Endothelial cell of umbilical vein (primary cell): Measurements from ENCODE around the gene OR10V1. TPM values are rescaled to one million over a fixed set of nuclear protein-coding genes. Genes with fewer than 3 reads are reported as not detected.

Experiments used
- BruUV-seq: library from RNA; stranded (reverse); fragments of 400-500 nt; replicated peaks from 2 replicates; lab custom pipeline; 2021; lab: Mats Ljungman, UMichigan
- CTCF ChIA-PET: fragments of 300-600, 350-600 bp; sonication (Branson Sonifier 250); formaldehyde crosslinking; loops from one replicate; lab custom pipeline; 2021; ENCODE audit warnings: antibody characterized with exemption, inconsistent platforms; lab: Charles Lee
- POLR2A ChIA-PET: fragments of 300-600, 350-600 bp; sonication (Branson Sonifier 250); formaldehyde crosslinking; loops from one replicate; lab custom pipeline; 2021; ENCODE audit warnings: antibody characterized with exemption, inconsistent platforms; lab: Charles Lee
- DNase-seq: peaks from one replicate; pipeline ENCODE4 v3.0.0-alpha.2; 2011; ENCODE audit warnings: low read depth, low spot score
- FAIRE-seq: peaks from 2 replicates; lab custom pipeline; 2011; peaks lifted over from hg19 to GRCh38; lab: Jason Lieb, UNC
- H2AFZ ChIP-seq: 2 replicates; pipeline ENCODE4 v1.6.0; 2012; ENCODE audit warnings: low read depth, low read length, control low read depth, inconsistent platforms
- H3K27ac ChIP-seq: 2 replicates; pipeline ENCODE4 v1.5.1; 2011; ENCODE audit warnings: low read depth, mild to moderate bottlenecking, control low read depth, low read length, moderate library complexity; ENCODE audit not compliant: insufficient read depth
- H3K27me3 ChIP-seq, 2 experiments: 2 replicates each; pipeline versions ENCODE4 v1.6.0 to v1.6.1; 2011; ENCODE audit warnings: low read length in 2 of 2, mixed read lengths in 1 of 2; ENCODE audit not compliant: control insufficient read depth in 2 of 2, insufficient read depth in 2 of 2
- H3K36me3 ChIP-seq, 2 experiments: 2 replicates in 1 of 2; 3 replicates in 1 of 2; pipeline ENCODE4 v1.5.1; 2011; ENCODE audit warnings: low read length in 2 of 2, mild to moderate bottlenecking in 1 of 2, moderate library complexity in 1 of 2; ENCODE audit not compliant: control insufficient read depth in 2 of 2, insufficient read depth in 2 of 2; ENCODE audit errors: extremely low read depth in 1 of 2
- H3K4me1 ChIP-seq: 3 replicates; pipeline ENCODE4 v1.5.1; 2011; ENCODE audit warnings: mild to moderate bottlenecking, low read length; ENCODE audit not compliant: control insufficient read depth, insufficient read depth; ENCODE audit errors: extremely low read depth
- H3K4me2 ChIP-seq: 2 replicates; pipeline ENCODE4 v1.6.1; 2011; ENCODE audit warnings: low read length, control low read depth, mixed read lengths; ENCODE audit not compliant: insufficient read depth
- H3K4me3 ChIP-seq, 3 experiments: fragments of 200-600 bp in 1 of 3; sonication (generic), shearing (Covaris generic) in 1 of 3; replicated peaks in 1 of 3; 2 replicates each; pipeline ENCODE4 v1.5.1; 2011 to 2016; ENCODE audit warnings: control low read depth in 3 of 3, low read length in 3 of 3, mild to moderate bottlenecking in 2 of 3, inconsistent platforms in 1 of 3, low read depth in 1 of 3, moderate library complexity in 1 of 3; ENCODE audit not compliant: insufficient read depth in 1 of 3
- H3K79me2 ChIP-seq: 2 replicates; pipeline ENCODE4 v1.6.0; 2012; ENCODE audit warnings: low read length, inconsistent platforms; ENCODE audit not compliant: control insufficient read depth, insufficient read depth
- H3K9ac ChIP-seq: replicated peaks from 2 replicates; pipeline ENCODE3; 2011; ENCODE audit warnings: low read length, control low read depth; ENCODE audit not compliant: insufficient read depth; ENCODE audit errors: extremely low read depth
- H3K9me1 ChIP-seq: replicated peaks from 3 replicates; pipeline ENCODE4 v1.6.0; 2011; ENCODE audit warnings: mild to moderate bottlenecking, low read length; ENCODE audit not compliant: control insufficient read depth, insufficient read depth; ENCODE audit errors: extremely low read depth
- H3K9me3 ChIP-seq: replicated peaks from 2 replicates; pipeline ENCODE4 v1.5.1; 2012; ENCODE audit warnings: low read length, inconsistent platforms; ENCODE audit not compliant: control insufficient read depth, insufficient read depth
- H4K20me1 ChIP-seq: replicated peaks from 2 replicates; pipeline ENCODE3; 2011; ENCODE audit warnings: mild to moderate bottlenecking, low read length; ENCODE audit not compliant: control insufficient read depth, insufficient read depth; ENCODE audit errors: extremely low read depth
- EZH2 ChIP-seq: IDR thresholded peaks from 2 replicates; pipeline ENCODE4 v1.6.1; 2012; ENCODE audit warnings: borderline replicate concordance, low read depth, mild to moderate bottlenecking, moderate library complexity, low read length, inconsistent platforms; ENCODE audit not compliant: severe bottlenecking
- FOS ChIP-seq: IDR thresholded peaks from 2 replicates; pipeline ENCODE4 v1.6.1; 2011; ENCODE audit warnings: mild to moderate bottlenecking, low read length, moderate library complexity, borderline replicate concordance; ENCODE audit not compliant: insufficient read depth
- GATA2 ChIP-seq: IDR thresholded peaks from 2 replicates; pipeline ENCODE4 v1.7.0; 2011; ENCODE audit warnings: low read depth, mild to moderate bottlenecking, moderate library complexity, mixed read lengths, low read length; ENCODE audit not compliant: insufficient read length, insufficient read depth
- JUN ChIP-seq: IDR thresholded peaks from 2 replicates; pipeline ENCODE4 v1.6.1; 2011; ENCODE audit warnings: borderline replicate concordance, low read depth; ENCODE audit not compliant: insufficient read length, insufficient read depth
- MYC ChIP-seq: IDR thresholded peaks from one replicate; pipeline ENCODE4 v1.6.1; 2011; ENCODE audit warnings: mild to moderate bottlenecking, low read depth, low read length
- POLR2AphosphoS5 ChIP-seq: IDR thresholded peaks from 2 replicates; pipeline ENCODE4 v1.6.1; 2012; ENCODE audit warnings: low read depth, mild to moderate bottlenecking, control low read depth, low read length, moderate library complexity; ENCODE audit not compliant: insufficient read depth
- dilution Hi-C: fragments of 300-500 bp; cut with MboI; formaldehyde crosslinking; loops from one replicate; pipeline ENCODE4 v1.15.0; 2019; ENCODE audit warnings: low sequenced_read_pairs; ENCODE audit not compliant: extremely low pct_ligation_motif_present
- intact Hi-C: fragments of 100-400 bp; cut with micrococcal nuclease; formaldehyde crosslinking; loops from one replicate; pipeline ENCODE4 v1.10.0; 2022
- polyA plus RNA-seq, 4 experiments: library from polyadenylated mRNA; depleted of rRNA in 3 of 4; stranded (reverse) in 3 of 4; unstranded in 1 of 4; fragments of >200 nt; gene quantifications; 2 replicates each; pipeline versions ENCODE4 v1.2.1 to v1.2.3, GENCODE V29; 2011 to 2012; ENCODE audit warnings: missing spikeins in 1 of 4
- total RNA-seq: library from RNA; stranded (reverse); gene quantifications from 2 replicates; pipeline ENCODE4 v1.2.3, GENCODE V29; 2021
- TF ChIP-seq, protein P1 (sequence below), 2 donors: IDR thresholded peaks; 1 replicate in 1 of 2; 2 replicates in 1 of 2; pipeline ENCODE4 v1.5.1; 2011; ENCODE audit warnings: low read length in 2 of 2, mild to moderate bottlenecking in 2 of 2, moderate library complexity in 2 of 2, control low read depth in 1 of 2, inconsistent platforms in 1 of 2, low read depth in 1 of 2; ENCODE audit not compliant: insufficient read depth in 1 of 2; ENCODE audit errors: extremely low read depth in 1 of 2

Gene OR10V1
- total and polyA plus RNA-seq, 2 donors (not counting 3 experiments of a cell fraction or from before 2014, with no cell fraction given): not detected

DNA sequence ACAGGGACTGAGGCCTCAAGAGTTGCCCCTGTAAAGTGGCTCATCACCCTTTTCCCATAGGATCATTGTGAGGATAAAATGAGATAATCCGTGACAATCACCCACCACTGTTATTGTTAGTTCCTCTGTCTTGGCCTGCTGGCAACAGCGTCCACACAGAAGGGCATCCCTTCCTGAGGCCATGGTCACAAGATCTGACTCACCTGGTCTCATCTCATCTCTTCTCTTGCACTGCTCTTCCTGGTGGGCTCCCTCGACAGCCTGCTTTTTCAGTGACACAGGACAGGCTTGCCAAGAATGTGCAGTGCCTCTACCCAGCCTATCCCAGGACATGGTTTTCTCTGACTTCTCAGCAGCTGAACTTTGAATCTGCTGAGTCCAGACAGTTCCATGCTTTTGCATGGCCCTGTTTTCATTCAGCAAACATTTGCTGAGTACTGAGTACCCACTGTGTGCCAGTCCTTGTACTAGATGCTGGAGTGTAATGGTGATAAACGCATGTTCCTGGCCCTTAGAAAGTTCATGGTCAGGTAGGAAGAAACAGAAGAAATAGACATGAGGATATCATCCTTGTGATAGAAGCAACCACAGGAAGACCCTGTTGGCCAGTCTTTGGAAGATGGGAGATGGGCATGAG lies 44.9 kb upstream of the OR10V1 start:
- H3K9me3 ChIP-seq: no peaks in the 10 kb centered on the region
- FAIRE-seq (no peak), DNase-seq (no peak)
- dilution Hi-C loops (no loop called here), intact Hi-C loops (loop anchor here (5.0 kb wide), 1 partner anchor 144 kb away; no protein-coding TSS in a partner anchor)
- H3K9me1 ChIP-seq: no peaks in the 10 kb centered on the region
- H3K79me2 ChIP-seq: peaks cover 44% of the 10 kb centered on the region
- CTCF ChIA-PET: interaction anchor here (1.4 to 1.7 kb wide), 2 partner anchors 20 to 43 kb away, joined by 3 to 4 read pairs; no protein-coding TSS in a partner anchor
- no peaks in the 10 kb centered on the region for H3K27me3 ChIP-seq
- H3K4me1 ChIP-seq: peaks cover 21% of the 10 kb centered on the region
- TF ChIP-seq EZH2 (no peak), MYC (no peak), JUN (no peak), FOS (no peak), GATA2 (no peak), POLR2AphosphoS5 (no peak)
- TF ChIP-seq, protein P1, sequence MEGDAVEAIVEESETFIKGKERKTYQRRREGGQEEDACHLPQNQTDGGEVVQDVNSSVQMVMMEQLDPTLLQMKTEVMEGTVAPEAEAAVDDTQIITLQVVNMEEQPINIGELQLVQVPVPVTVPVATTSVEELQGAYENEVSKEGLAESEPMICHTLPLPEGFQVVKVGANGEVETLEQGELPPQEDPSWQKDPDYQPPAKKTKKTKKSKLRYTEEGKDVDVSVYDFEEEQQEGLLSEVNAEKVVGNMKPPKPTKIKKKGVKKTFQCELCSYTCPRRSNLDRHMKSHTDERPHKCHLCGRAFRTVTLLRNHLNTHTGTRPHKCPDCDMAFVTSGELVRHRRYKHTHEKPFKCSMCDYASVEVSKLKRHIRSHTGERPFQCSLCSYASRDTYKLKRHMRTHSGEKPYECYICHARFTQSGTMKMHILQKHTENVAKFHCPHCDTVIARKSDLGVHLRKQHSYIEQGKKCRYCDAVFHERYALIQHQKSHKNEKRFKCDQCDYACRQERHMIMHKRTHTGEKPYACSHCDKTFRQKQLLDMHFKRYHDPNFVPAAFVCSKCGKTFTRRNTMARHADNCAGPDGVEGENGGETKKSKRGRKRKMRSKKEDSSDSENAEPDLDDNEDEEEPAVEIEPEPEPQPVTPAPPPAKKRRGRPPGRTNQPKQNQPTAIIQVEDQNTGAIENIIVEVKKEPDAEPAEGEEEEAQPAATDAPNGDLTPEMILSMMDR (IDR thresholded peaks at IDR 0.05; ENCODE audit: extremely low read depth in 1 of 2, insufficient read depth in 1 of 2, low read depth in 1 of 2, low read length in 2 of 2): no peak
- no peak overlapping the region for H3K27ac ChIP-seq
- POLR2A ChIA-PET: no interaction called here
- no peak overlapping the region for H2AFZ ChIP-seq
- H3K4me3 ChIP-seq: no peak overlapping the region
- no peak overlapping the region for H3K4me2 ChIP-seq
- peaks cover 0 to 12% of the 10 kb centered on the region in 2 experiments for H3K36me3 ChIP-seq
- H4K20me1 ChIP-seq: no peaks in the 10 kb centered on the region
- no peak overlapping the region for H3K9ac ChIP-seq
- BruUV-seq: no TSS peak
